Purkinje cell (primary cell): Measurements from ENCODE around the gene SRGAP1. TPM values are rescaled to one million over a fixed set of nuclear protein-coding genes. Genes with fewer than 3 reads are reported as not detected.

Experiments used
- polyA plus RNA-seq: library from polyadenylated mRNA; unstranded; fragments of >200 nt; fragmentation: Nextera tagmentation; gene quantifications from 2 replicates; pipeline ENCODE4 v1.2.1, GENCODE V29; 2014

The SRGAP1 gene
- 35.7 and 40.7 TPM in 2 replicates for polyA plus RNA-seq

GRCh38 chr12:63844391-63845341 lies at the start of gene SRGAP1:
TSS of gene SRGAP1 (plus strand) at chr12:63844700. CDS start at chr12:63844817, 117 bp downstream.

Other genes starting within 250 kb of the SRGAP1 start
- 9.6 and 11.5 TPM in 2 replicates for gene DPY19L2, start 176.2 kb upstream of the SRGAP1 start, polyA plus RNA-seq
- gene RXYLT1, start 64.8 kb upstream of the SRGAP1 start, polyA plus RNA-seq: 10.2 and 17.0 TPM in 2 replicates